GM13977 (cell line): ENCODE measurements around the gene RAX2.

Experiments
- DNase-seq: peaks from one replicate; pipeline ENCODE4 v3.0.0; 2012; ENCODE audit warnings: low spot score
- in situ Hi-C: fragments of 300-500 bp; cut with MboI; formaldehyde crosslinking; loops from one replicate; pipeline ENCODE4 v1.12.0; 2022; ENCODE audit warnings: low sequenced_read_pairs, low pct_unique_long_range_greater_than_20kb, mixed read lengths, inconsistent platforms; ENCODE audit not compliant: unreplicated experiment
- TF ChIP-seq, protein P1 (sequence below): IDR thresholded peaks from 2 replicates; pipeline ENCODE4 v1.5.1; 2012; ENCODE audit warnings: mild to moderate bottlenecking, control low read depth; ENCODE audit not compliant: insufficient read depth; ENCODE audit errors: extremely low read depth, missing control alignments

RAX2 gene

GRCh38 chr19:3730457-3730958, 41.5 kb downstream of the RAX2 start:
- in situ Hi-C loops = no loop called here
- DNase-seq = no peak
- TF ChIP-seq, protein P1, sequence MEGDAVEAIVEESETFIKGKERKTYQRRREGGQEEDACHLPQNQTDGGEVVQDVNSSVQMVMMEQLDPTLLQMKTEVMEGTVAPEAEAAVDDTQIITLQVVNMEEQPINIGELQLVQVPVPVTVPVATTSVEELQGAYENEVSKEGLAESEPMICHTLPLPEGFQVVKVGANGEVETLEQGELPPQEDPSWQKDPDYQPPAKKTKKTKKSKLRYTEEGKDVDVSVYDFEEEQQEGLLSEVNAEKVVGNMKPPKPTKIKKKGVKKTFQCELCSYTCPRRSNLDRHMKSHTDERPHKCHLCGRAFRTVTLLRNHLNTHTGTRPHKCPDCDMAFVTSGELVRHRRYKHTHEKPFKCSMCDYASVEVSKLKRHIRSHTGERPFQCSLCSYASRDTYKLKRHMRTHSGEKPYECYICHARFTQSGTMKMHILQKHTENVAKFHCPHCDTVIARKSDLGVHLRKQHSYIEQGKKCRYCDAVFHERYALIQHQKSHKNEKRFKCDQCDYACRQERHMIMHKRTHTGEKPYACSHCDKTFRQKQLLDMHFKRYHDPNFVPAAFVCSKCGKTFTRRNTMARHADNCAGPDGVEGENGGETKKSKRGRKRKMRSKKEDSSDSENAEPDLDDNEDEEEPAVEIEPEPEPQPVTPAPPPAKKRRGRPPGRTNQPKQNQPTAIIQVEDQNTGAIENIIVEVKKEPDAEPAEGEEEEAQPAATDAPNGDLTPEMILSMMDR = no peak

DNA sequence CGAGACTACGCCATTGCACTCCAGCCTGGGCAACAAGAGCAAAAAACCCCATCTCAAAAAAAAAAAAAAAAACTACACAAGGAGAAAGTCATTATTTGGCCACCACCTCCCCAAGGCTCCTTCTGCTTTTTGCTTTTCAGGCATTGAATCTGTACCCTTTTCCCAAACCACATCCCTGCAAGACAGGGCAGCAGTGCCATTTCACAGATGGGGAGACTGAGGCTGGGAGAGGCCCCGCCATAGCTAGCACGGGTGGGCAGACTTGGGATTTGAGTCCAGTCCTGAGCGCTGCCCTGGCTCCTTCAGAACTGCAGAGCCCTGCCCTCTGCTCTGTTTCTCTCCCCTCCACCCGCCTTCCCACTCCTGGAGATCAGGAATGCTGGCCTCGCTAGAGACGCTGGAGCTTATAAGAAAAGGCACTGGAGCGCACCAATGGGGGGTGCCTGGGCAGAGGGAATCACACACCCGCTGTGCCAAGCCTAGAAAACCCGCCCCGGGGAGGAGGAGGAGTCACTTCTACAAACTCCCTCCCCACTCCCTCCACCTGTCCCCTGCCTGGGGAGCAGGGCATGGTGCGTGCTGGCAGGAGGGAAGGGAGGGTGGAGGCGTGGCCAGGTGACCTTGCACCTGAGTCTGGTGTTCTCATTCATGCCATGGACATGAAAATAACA, 46.3 kb downstream of the RAX2 start:
- no peak for DNase-seq
- TF ChIP-seq, protein P1 = no peak
- in situ Hi-C loops = no loop called here

DNA sequence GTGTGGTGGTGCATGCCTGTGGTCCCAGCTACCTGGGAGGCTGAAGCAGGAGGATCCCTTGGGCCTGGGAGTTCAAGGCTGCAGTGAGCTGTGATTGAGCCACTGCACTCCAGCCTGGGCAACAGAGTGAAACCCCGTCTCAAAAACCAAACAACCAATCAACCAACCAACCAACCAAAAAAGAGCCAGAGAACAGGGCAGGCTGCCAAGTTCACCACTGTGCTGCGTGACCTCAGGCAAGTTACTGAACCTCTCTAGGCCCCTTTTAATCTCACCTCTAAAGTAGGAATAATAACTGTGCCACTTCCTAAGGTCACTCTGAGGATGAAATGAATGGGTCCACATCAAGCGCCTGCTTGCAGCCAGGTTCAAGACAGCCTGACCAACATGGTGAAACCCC, 46.9 kb downstream of the RAX2 start:
- in situ Hi-C loops = no loop called here
- no peak for DNase-seq
- TF ChIP-seq, protein P1 = no peak

DNA sequence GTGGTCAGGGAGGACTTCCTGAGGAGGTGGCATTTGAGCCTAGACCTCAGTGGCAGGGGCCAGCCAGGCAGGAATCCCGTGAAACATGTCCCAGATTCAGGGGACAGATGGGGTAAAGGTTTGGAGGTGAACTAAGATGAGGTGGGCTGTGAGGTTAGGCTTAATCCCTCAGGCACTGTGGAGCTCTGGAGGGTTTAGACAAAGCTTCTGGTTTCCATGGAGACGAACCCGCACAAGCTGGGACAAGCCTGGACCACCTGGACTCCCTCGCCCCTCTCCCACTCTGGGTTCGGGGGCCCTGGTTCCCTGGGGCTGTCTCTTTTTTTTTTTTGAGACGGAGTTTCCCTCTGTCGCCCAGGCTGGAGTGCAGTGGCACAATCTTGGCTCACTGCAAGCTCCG, 48.1 kb downstream of the RAX2 start:
- in situ Hi-C loops = no loop called here
- TF ChIP-seq, protein P1 = no peak
- DNase-seq = no peak

- TF ChIP-seq, protein P1 = no peak
- in situ Hi-C loops = no loop called here
- no peak for DNase-seq
Observed at GRCh38 chr19:3723110-3723488, 48.9 kb downstream of the RAX2 start.

DNA sequence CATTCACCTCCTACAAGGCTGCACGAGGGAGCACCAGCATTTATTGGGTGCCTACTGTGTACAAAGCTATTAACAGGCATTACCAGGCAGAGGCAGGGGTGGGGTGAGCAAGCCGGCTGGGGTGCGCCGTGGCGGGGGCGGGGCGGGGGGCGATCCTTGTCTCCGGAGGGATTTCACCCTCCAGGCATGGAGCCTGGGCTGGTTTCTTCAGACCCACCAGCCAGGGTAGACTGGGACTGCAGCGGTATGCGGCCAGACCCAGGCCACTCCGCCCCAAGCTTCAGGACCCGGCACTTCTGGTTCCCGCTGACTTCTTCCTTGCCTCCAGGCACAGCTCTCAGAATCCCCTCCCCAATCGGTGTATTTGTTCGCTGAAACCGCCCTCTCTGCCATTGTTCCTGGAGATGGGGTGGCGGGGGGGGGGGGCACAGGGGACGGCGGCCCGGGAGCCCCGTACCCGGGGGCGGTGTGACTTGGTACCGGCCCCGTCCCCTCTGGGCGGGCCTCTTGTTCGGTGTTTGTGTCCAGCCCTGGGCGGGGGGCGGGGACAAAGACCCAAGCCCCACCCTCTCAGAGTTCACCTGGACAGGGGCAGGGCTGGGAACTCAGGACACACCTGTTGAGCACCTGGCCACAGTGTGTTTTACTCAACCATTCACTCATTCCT, 49.5 kb downstream of the RAX2 start:
- DNase-seq = no peak
- TF ChIP-seq, protein P1 = no peak
- in situ Hi-C loops = no loop called here
